Endothelial cell of umbilical vein (primary cell): ENCODE results near the gene ATP5MG. TPM values are rescaled to one million over a fixed set of nuclear protein-coding genes. Genes with fewer than 3 reads are reported as not detected.
A peak's percentile ranks its signal among the peaks of the same experiment; 100 is the strongest.

Experiments
- BruUV-seq: library from RNA; stranded (reverse); fragments of 400-500 nt; replicated peaks from 2 replicates; lab custom pipeline; 2021; lab: Mats Ljungman, UMichigan
- CTCF ChIA-PET: fragments of 300-600, 350-600 bp; sonication (Branson Sonifier 250); formaldehyde crosslinking; loops from one replicate; lab custom pipeline; 2021; ENCODE audit warnings: antibody characterized with exemption, inconsistent platforms; lab: Charles Lee
- POLR2A ChIA-PET: fragments of 300-600, 350-600 bp; sonication (Branson Sonifier 250); formaldehyde crosslinking; loops from one replicate; lab custom pipeline; 2021; ENCODE audit warnings: antibody characterized with exemption, inconsistent platforms; lab: Charles Lee
- DNase-seq: peaks from one replicate; pipeline ENCODE4 v3.0.0-alpha.2; 2011; ENCODE audit warnings: low read depth, low spot score
- FAIRE-seq: peaks from 2 replicates; lab custom pipeline; 2011; peaks lifted over from hg19 to GRCh38; lab: Jason Lieb, UNC
- H2AFZ ChIP-seq: 2 replicates; pipeline ENCODE4 v1.6.0; 2012; ENCODE audit warnings: low read depth, low read length, control low read depth, inconsistent platforms
- H3K27ac ChIP-seq: 2 replicates; pipeline ENCODE4 v1.5.1; 2011; ENCODE audit warnings: low read depth, mild to moderate bottlenecking, control low read depth, low read length, moderate library complexity; ENCODE audit not compliant: insufficient read depth
- H3K27me3 ChIP-seq, 2 experiments: 2 replicates each; pipeline versions ENCODE4 v1.6.0 to v1.6.1; 2011; ENCODE audit warnings: low read length in 2 of 2, mixed read lengths in 1 of 2; ENCODE audit not compliant: control insufficient read depth in 2 of 2, insufficient read depth in 2 of 2
- H3K36me3 ChIP-seq, 2 experiments: 2 replicates in 1 of 2; 3 replicates in 1 of 2; pipeline ENCODE4 v1.5.1; 2011; ENCODE audit warnings: low read length in 2 of 2, mild to moderate bottlenecking in 1 of 2, moderate library complexity in 1 of 2; ENCODE audit not compliant: control insufficient read depth in 2 of 2, insufficient read depth in 2 of 2; ENCODE audit errors: extremely low read depth in 1 of 2
- H3K4me1 ChIP-seq: 3 replicates; pipeline ENCODE4 v1.5.1; 2011; ENCODE audit warnings: mild to moderate bottlenecking, low read length; ENCODE audit not compliant: control insufficient read depth, insufficient read depth; ENCODE audit errors: extremely low read depth
- H3K4me2 ChIP-seq: 2 replicates; pipeline ENCODE4 v1.6.1; 2011; ENCODE audit warnings: low read length, control low read depth, mixed read lengths; ENCODE audit not compliant: insufficient read depth
- H3K4me3 ChIP-seq, 3 experiments: fragments of 200-600 bp in 1 of 3; sonication (generic), shearing (Covaris generic) in 1 of 3; replicated peaks in 1 of 3; 2 replicates each; pipeline ENCODE4 v1.5.1; 2011 to 2016; ENCODE audit warnings: control low read depth in 3 of 3, low read length in 3 of 3, mild to moderate bottlenecking in 2 of 3, inconsistent platforms in 1 of 3, low read depth in 1 of 3, moderate library complexity in 1 of 3; ENCODE audit not compliant: insufficient read depth in 1 of 3
- H3K79me2 ChIP-seq: 2 replicates; pipeline ENCODE4 v1.6.0; 2012; ENCODE audit warnings: low read length, inconsistent platforms; ENCODE audit not compliant: control insufficient read depth, insufficient read depth
- H3K9ac ChIP-seq: replicated peaks from 2 replicates; pipeline ENCODE3; 2011; ENCODE audit warnings: low read length, control low read depth; ENCODE audit not compliant: insufficient read depth; ENCODE audit errors: extremely low read depth
- H3K9me1 ChIP-seq: replicated peaks from 3 replicates; pipeline ENCODE4 v1.6.0; 2011; ENCODE audit warnings: mild to moderate bottlenecking, low read length; ENCODE audit not compliant: control insufficient read depth, insufficient read depth; ENCODE audit errors: extremely low read depth
- H3K9me3 ChIP-seq: replicated peaks from 2 replicates; pipeline ENCODE4 v1.5.1; 2012; ENCODE audit warnings: low read length, inconsistent platforms; ENCODE audit not compliant: control insufficient read depth, insufficient read depth
- H4K20me1 ChIP-seq: replicated peaks from 2 replicates; pipeline ENCODE3; 2011; ENCODE audit warnings: mild to moderate bottlenecking, low read length; ENCODE audit not compliant: control insufficient read depth, insufficient read depth; ENCODE audit errors: extremely low read depth
- EZH2 ChIP-seq: IDR thresholded peaks from 2 replicates; pipeline ENCODE4 v1.6.1; 2012; ENCODE audit warnings: borderline replicate concordance, low read depth, mild to moderate bottlenecking, moderate library complexity, low read length, inconsistent platforms; ENCODE audit not compliant: severe bottlenecking
- FOS ChIP-seq: IDR thresholded peaks from 2 replicates; pipeline ENCODE4 v1.6.1; 2011; ENCODE audit warnings: mild to moderate bottlenecking, low read length, moderate library complexity, borderline replicate concordance; ENCODE audit not compliant: insufficient read depth
- JUN ChIP-seq: IDR thresholded peaks from 2 replicates; pipeline ENCODE4 v1.6.1; 2011; ENCODE audit warnings: borderline replicate concordance, low read depth; ENCODE audit not compliant: insufficient read length, insufficient read depth
- POLR2A ChIP-seq: IDR thresholded peaks from 2 replicates; pipeline ENCODE4 v1.6.1; 2012; ENCODE audit warnings: low read depth, mild to moderate bottlenecking, control low read depth, low read length
- POLR2AphosphoS5 ChIP-seq: IDR thresholded peaks from 2 replicates; pipeline ENCODE4 v1.6.1; 2012; ENCODE audit warnings: low read depth, mild to moderate bottlenecking, control low read depth, low read length, moderate library complexity; ENCODE audit not compliant: insufficient read depth
- dilution Hi-C: fragments of 300-500 bp; cut with MboI; formaldehyde crosslinking; loops from one replicate; pipeline ENCODE4 v1.15.0; 2019; ENCODE audit warnings: low sequenced_read_pairs; ENCODE audit not compliant: extremely low pct_ligation_motif_present
- intact Hi-C: fragments of 100-400 bp; cut with micrococcal nuclease; formaldehyde crosslinking; loops from one replicate; pipeline ENCODE4 v1.10.0; 2022
- polyA plus RNA-seq, 4 experiments: library from polyadenylated mRNA; depleted of rRNA in 3 of 4; stranded (reverse) in 3 of 4; unstranded in 1 of 4; fragments of >200 nt; gene quantifications; 2 replicates each; pipeline versions ENCODE4 v1.2.1 to v1.2.3, GENCODE V29; 2011 to 2012; ENCODE audit warnings: missing spikeins in 1 of 4
- total RNA-seq: library from RNA; stranded (reverse); gene quantifications from 2 replicates; pipeline ENCODE4 v1.2.3, GENCODE V29; 2021
- TF ChIP-seq, protein P1 (sequence below): IDR thresholded peaks from 2 replicates; pipeline ENCODE4 v1.6.1; 2011; ENCODE audit not compliant: insufficient read depth, insufficient read length

The ATP5MG gene
- total and polyA plus RNA-seq, 2 donors (not counting 3 experiments of a cell fraction or from before 2014, with no cell fraction given): 211 to 439 TPM

DNA sequence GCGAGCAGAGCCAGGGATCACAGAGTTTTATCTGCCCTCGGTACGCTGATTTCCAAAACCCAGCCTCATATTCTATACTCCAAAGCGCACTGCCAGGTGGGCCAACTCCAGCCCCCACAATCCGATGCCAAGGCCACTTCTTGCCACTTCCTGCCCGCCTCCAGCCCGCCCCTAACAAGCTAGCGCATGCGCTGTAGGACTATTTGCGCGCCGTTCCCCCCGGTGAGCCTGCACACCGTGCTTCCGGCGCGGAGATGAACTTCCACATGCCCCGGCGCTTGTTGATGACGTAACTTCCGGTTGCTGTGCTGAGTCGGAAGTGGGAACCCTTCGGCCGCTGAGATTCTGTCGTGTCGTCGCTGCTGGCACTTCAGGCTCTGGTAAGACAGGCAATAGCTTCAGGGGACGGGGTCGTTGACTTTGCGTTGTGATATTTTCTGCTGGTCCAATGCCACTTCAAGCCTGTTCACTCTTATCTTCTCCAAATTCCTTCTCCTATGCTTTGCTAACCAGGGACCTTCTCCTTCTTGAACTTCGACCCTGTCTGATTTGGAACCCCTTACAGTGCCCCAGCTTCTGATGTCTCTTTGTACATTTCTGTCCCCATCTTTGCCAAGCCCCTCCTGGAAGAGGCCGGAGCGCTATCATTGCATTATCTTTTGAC lies 42.0 kb upstream of the ATP5MG start, which contains the start of gene UBE4A:
Gene UBE4A (plus strand): TSS at position 306 of the 664 bp plus-strand sequence. CDS start 5,481 bp downstream, outside the sequence.
- peak; percentile 84 for DNase-seq
- ChIA-PET POLR2A (no interaction called here), CTCF (no interaction called here)
- Histone ChIP-seq H3K9me1 (no peaks in the 10 kb centered on the region), H2AFZ (peak within 1 kb of the TSS; percentile 81), H3K27me3 (no peaks in the 10 kb centered on the region), H4K20me1 (no peaks in the 10 kb centered on the region), H3K4me2 (peak within 1 kb of the TSS; percentile 19), H3K9ac (peak within 1 kb of the TSS; percentile 62), H3K9me3 (no peaks in the 10 kb centered on the region), H3K27ac (no peak within 1 kb of the TSS), H3K36me3 (no peaks in the 10 kb centered on the region), H3K79me2 (peaks cover 24% of the 10 kb centered on the region), H3K4me3 (peak within 1 kb of the TSS; percentile 20 to 71 (median 48)), H3K4me1 (peaks cover 6% of the 10 kb centered on the region)
- dilution Hi-C loops (no loop called here), intact Hi-C loops (no loop called here)
- TF ChIP-seq POLR2AphosphoS5 (peak; percentile 93), POLR2A (peak; percentile 97), JUN (peak; percentile 63), FOS (no peak), EZH2 (no peak)
- TF ChIP-seq, protein P1, sequence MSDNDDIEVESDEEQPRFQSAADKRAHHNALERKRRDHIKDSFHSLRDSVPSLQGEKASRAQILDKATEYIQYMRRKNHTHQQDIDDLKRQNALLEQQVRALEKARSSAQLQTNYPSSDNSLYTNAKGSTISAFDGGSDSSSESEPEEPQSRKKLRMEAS: no peak
- no TSS peak for BruUV-seq
- peak; percentile 96 for FAIRE-seq
